ENCODE data around the gene GSK3A.

Gene GSK3A

GRCh38 chr19:42242512-42243409 is at the start of gene GSK3A:
GSK3A (minus strand) TSS chr19:42242602; CDS start chr19:42242465, 137 bp downstream.
- DNase-seq: peak; percentile 91 to 94

- no peak for DNase-seq
These were observed 49.0 kb upstream of the GSK3A start for GRCh38 chr19:42291435-42291810.

- peak in 1 of 2 experiments; percentile 9 for DNase-seq
These were observed 48.4 kb upstream of the GSK3A start for GRCh38 chr19:42290523-42291434.

GRCh38 chr19:42290136-42290522 is 47.7 kb upstream of the GSK3A start:
- DNase-seq: no peak

- DNase-seq: no peak
These were observed 47.2 kb upstream of the GSK3A start for GRCh38 chr19:42289556-42290041.

- DNase-seq: no peak
These were observed 46.6 kb upstream of the GSK3A start for GRCh38 chr19:42288881-42289555.

- DNase-seq: no peak
These were observed 46.0 kb upstream of the GSK3A start for GRCh38 chr19:42288387-42288786.

- no peak for DNase-seq
These were observed 45.4 kb upstream of the GSK3A start for GRCh38 chr19:42287827-42288107.

GRCh38 chr19:42287017-42287826 is 44.8 kb upstream of the GSK3A start:
- no peak for DNase-seq

- DNase-seq: no peak
These were observed 44.1 kb upstream of the GSK3A start for GRCh38 chr19:42286349-42287016.

- no peak for DNase-seq
These were observed 43.6 kb upstream of the GSK3A start for GRCh38 chr19:42285988-42286348.

- no peak for DNase-seq
These were observed 43.1 kb upstream of the GSK3A start for GRCh38 chr19:42285541-42285941.

- DNase-seq: no peak
These were observed 42.4 kb upstream of the GSK3A start for GRCh38 chr19:42284591-42285341.

GRCh38 chr19:42284066-42284501 is 41.7 kb upstream of the GSK3A start:
- DNase-seq: peak in 1 of 2 experiments; percentile 60

- DNase-seq: peak; percentile 49 to 79
These were observed 41.0 kb upstream of the GSK3A start for GRCh38 chr19:42283188-42284065.

- no peak for DNase-seq
These were observed 40.4 kb upstream of the GSK3A start for GRCh38 chr19:42282819-42283187.

- DNase-seq: no peak
These were observed 39.7 kb upstream of the GSK3A start for GRCh38 chr19:42281827-42282762.

GRCh38 chr19:42281146-42281826 is 38.9 kb upstream of the GSK3A start:
- no peak for DNase-seq
